ENCODE measurements around the gene MYCL.

The MYCL gene

GRCh38 chr1:39892601-39893595, 8.8 kb downstream of the MYCL start:
- no peak overlapping the region for H3K4me2 ChIP-seq (ENCODE audit: insufficient read depth, low read length)
- TF ChIP-seq CTCF (IDR thresholded peaks at IDR 0.05; ENCODE audit: borderline replicate concordance, extremely low read depth, low read length, poor library complexity, severe bottlenecking) (no peak), EZH2 (IDR thresholded peaks at IDR 0.05; ENCODE audit: borderline replicate concordance, low read depth, low read length, severe bottlenecking) (no peak)
- no peak overlapping the region for H3K4me3 ChIP-seq (ENCODE audit: low read depth in 1 of 2, low read length in 2 of 2)
- no peaks in the 10 kb centered on the region for H4K20me1 ChIP-seq (ENCODE audit: insufficient read depth, low read length)
- no peaks in the 10 kb centered on the region for H3K9me3 ChIP-seq (ENCODE audit: insufficient read depth, low read length, severe bottlenecking)
- no peak overlapping the region for H3K27ac ChIP-seq (ENCODE audit: low read length)
- no peak overlapping the region for H3K9ac ChIP-seq (ENCODE audit: low read depth, low read length)
- no peaks in the 10 kb centered on the region for H3K4me1 ChIP-seq (ENCODE audit: insufficient read depth, low read length)
- peaks cover 61% of the 10 kb centered on the region for H3K27me3 ChIP-seq (ENCODE audit: insufficient read depth, low read length, poor library complexity)
- no peak overlapping the region for H2AFZ ChIP-seq (ENCODE audit: low read depth, low read length)
- H3K79me2 ChIP-seq (ENCODE audit: insufficient read depth, low read length), result no peaks in the 10 kb centered on the region
- ATAC-seq (ENCODE audit: insufficient read depth, low read depth) (no peak), DNase-seq (no peak)
- H3K36me3 ChIP-seq (ENCODE audit: insufficient read depth, low read length), result no peaks in the 10 kb centered on the region

- Histone ChIP-seq H3K79me2 (ENCODE audit: insufficient read depth, low read length) (no peaks in the 10 kb centered on the region), H3K4me2 (ENCODE audit: insufficient read depth, low read length) (no peak overlapping the region), H2AFZ (ENCODE audit: low read depth, low read length) (no peak overlapping the region), H3K36me3 (ENCODE audit: insufficient read depth, low read length) (no peaks in the 10 kb centered on the region), H4K20me1 (ENCODE audit: insufficient read depth, low read length) (no peaks in the 10 kb centered on the region), H3K9ac (ENCODE audit: low read depth, low read length) (no peak overlapping the region), H3K4me3 (ENCODE audit: low read depth in 1 of 2, low read length in 2 of 2) (no peak overlapping the region), H3K9me3 (ENCODE audit: insufficient read depth, low read length, severe bottlenecking) (no peaks in the 10 kb centered on the region), H3K27me3 (ENCODE audit: insufficient read depth, low read length, poor library complexity) (peaks cover 50% of the 10 kb centered on the region), H3K27ac (ENCODE audit: low read length) (no peak overlapping the region), H3K4me1 (ENCODE audit: insufficient read depth, low read length) (no peaks in the 10 kb centered on the region)
- DNase-seq, result no peak
- no peak for TF ChIP-seq EZH2 (IDR thresholded peaks at IDR 0.05; ENCODE audit: borderline replicate concordance, low read depth, low read length, severe bottlenecking)
- no peak for ATAC-seq (ENCODE audit: insufficient read depth, low read depth)
These were observed 10.8 kb downstream of the MYCL start for GRCh38 chr1:39890880-39891279.

- Histone ChIP-seq H2AFZ (ENCODE audit: low read depth, low read length) (no peak overlapping the region), H3K79me2 (ENCODE audit: insufficient read depth, low read length) (no peaks in the 10 kb centered on the region), H3K27ac (ENCODE audit: low read length) (no peak overlapping the region), H3K4me2 (ENCODE audit: insufficient read depth, low read length) (no peak overlapping the region), H3K36me3 (ENCODE audit: insufficient read depth, low read length) (no peaks in the 10 kb centered on the region), H3K9ac (ENCODE audit: low read depth, low read length) (no peak overlapping the region), H3K4me3 (ENCODE audit: low read depth in 1 of 2, low read length in 2 of 2) (no peak overlapping the region), H3K27me3 (ENCODE audit: insufficient read depth, low read length, poor library complexity) (peaks cover 44% of the 10 kb centered on the region), H3K9me3 (ENCODE audit: insufficient read depth, low read length, severe bottlenecking) (no peaks in the 10 kb centered on the region), H3K4me1 (ENCODE audit: insufficient read depth, low read length) (no peaks in the 10 kb centered on the region), H4K20me1 (ENCODE audit: insufficient read depth, low read length) (no peaks in the 10 kb centered on the region)
- TF ChIP-seq EZH2 (IDR thresholded peaks at IDR 0.05; ENCODE audit: borderline replicate concordance, low read depth, low read length, severe bottlenecking), result no peak
- no peak for TF ChIP-seq CTCF (IDR thresholded peaks at IDR 0.05; ENCODE audit: borderline replicate concordance, extremely low read depth, low read length, poor library complexity, severe bottlenecking)
- DNase-seq (no peak), ATAC-seq (ENCODE audit: insufficient read depth, low read depth) (no peak)
These were observed 11.4 kb downstream of the MYCL start for GRCh38 chr1:39890273-39890672.

- H3K27me3 ChIP-seq (ENCODE audit: insufficient read depth, low read length, poor library complexity), result peaks cover 12% of the 10 kb centered on the region
- TF ChIP-seq EZH2 (IDR thresholded peaks at IDR 0.05; ENCODE audit: borderline replicate concordance, low read depth, low read length, severe bottlenecking) (no peak), CTCF (IDR thresholded peaks at IDR 0.05; ENCODE audit: borderline replicate concordance, extremely low read depth, low read length, poor library complexity, severe bottlenecking) (no peak)
- H2AFZ ChIP-seq (ENCODE audit: low read depth, low read length), result no peak overlapping the region
- H4K20me1 ChIP-seq (ENCODE audit: insufficient read depth, low read length), result no peaks in the 10 kb centered on the region
- no peak for DNase-seq
- no peak overlapping the region for H3K4me3 ChIP-seq (ENCODE audit: low read depth in 1 of 2, low read length in 2 of 2)
- peaks cover 15% of the 10 kb centered on the region for H3K79me2 ChIP-seq (ENCODE audit: insufficient read depth, low read length)
- H3K4me2 ChIP-seq (ENCODE audit: insufficient read depth, low read length), result no peak overlapping the region
- no peaks in the 10 kb centered on the region for H3K9me3 ChIP-seq (ENCODE audit: insufficient read depth, low read length, severe bottlenecking)
- peaks cover 17% of the 10 kb centered on the region for H3K4me1 ChIP-seq (ENCODE audit: insufficient read depth, low read length)
- no peaks in the 10 kb centered on the region; the same call in 1 of the 2 replicates for H3K36me3 ChIP-seq (ENCODE audit: insufficient read depth, low read length)
- no peak for ATAC-seq (ENCODE audit: insufficient read depth, low read depth)
- H3K27ac ChIP-seq (ENCODE audit: low read length), result no peak overlapping the region
- H3K9ac ChIP-seq (ENCODE audit: low read depth, low read length), result no peak overlapping the region
These were observed 14.9 kb downstream of the MYCL start for GRCh38 chr1:39886757-39887231.

Measured in DND-41 (cell line).